SH-SY5Y (cell line): ENCODE results near the gene GOT2.

Experiments used
- GATA2 ChIP-seq: IDR thresholded peaks from 2 replicates; pipeline ENCODE4 v1.6.1; 2011; ENCODE audit warnings: mild to moderate bottlenecking, low read depth, low read length
- GATA3 ChIP-seq: IDR thresholded peaks from 2 replicates; pipeline ENCODE4 v1.6.1; 2011; ENCODE audit warnings: low read depth, mild to moderate bottlenecking, low read length, moderate library complexity

GRCh38 chr16:58734459-58734787, 307 bp upstream of the GOT2 start:
- TF ChIP-seq GATA2 (no peak), GATA3 (no peak)
